GM12801 (cell line): Measurements from ENCODE around the gene SOX5.

Experiments used
- TF ChIP-seq, protein P1 (sequence below): IDR thresholded peaks from one replicate; pipeline ENCODE4 v1.5.1; 2011; ENCODE audit warnings: control low read depth; ENCODE audit not compliant: insufficient read length; ENCODE audit errors: extremely low read depth

Gene SOX5

DNA sequence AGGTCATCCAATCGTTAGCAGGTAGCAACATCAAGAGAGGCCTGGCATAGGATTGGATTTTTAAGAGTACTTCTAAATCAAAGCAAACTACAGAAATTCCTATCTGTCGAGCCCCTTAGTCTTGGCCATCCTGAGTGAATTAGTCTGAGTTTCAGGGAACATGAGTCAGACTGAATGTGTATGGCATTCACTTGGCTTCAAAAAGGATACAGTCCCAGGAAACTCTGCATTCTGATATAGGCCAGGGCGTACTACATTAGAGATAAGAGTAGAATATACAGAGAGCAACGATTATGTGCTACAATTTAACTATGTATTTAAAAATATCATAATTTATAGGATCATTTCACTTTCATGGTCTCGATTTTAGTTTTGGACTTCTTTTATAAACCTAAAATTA is 242.2 kb downstream of the SOX5 start:
- TF ChIP-seq, protein P1, sequence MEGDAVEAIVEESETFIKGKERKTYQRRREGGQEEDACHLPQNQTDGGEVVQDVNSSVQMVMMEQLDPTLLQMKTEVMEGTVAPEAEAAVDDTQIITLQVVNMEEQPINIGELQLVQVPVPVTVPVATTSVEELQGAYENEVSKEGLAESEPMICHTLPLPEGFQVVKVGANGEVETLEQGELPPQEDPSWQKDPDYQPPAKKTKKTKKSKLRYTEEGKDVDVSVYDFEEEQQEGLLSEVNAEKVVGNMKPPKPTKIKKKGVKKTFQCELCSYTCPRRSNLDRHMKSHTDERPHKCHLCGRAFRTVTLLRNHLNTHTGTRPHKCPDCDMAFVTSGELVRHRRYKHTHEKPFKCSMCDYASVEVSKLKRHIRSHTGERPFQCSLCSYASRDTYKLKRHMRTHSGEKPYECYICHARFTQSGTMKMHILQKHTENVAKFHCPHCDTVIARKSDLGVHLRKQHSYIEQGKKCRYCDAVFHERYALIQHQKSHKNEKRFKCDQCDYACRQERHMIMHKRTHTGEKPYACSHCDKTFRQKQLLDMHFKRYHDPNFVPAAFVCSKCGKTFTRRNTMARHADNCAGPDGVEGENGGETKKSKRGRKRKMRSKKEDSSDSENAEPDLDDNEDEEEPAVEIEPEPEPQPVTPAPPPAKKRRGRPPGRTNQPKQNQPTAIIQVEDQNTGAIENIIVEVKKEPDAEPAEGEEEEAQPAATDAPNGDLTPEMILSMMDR, result no peak

DNA sequence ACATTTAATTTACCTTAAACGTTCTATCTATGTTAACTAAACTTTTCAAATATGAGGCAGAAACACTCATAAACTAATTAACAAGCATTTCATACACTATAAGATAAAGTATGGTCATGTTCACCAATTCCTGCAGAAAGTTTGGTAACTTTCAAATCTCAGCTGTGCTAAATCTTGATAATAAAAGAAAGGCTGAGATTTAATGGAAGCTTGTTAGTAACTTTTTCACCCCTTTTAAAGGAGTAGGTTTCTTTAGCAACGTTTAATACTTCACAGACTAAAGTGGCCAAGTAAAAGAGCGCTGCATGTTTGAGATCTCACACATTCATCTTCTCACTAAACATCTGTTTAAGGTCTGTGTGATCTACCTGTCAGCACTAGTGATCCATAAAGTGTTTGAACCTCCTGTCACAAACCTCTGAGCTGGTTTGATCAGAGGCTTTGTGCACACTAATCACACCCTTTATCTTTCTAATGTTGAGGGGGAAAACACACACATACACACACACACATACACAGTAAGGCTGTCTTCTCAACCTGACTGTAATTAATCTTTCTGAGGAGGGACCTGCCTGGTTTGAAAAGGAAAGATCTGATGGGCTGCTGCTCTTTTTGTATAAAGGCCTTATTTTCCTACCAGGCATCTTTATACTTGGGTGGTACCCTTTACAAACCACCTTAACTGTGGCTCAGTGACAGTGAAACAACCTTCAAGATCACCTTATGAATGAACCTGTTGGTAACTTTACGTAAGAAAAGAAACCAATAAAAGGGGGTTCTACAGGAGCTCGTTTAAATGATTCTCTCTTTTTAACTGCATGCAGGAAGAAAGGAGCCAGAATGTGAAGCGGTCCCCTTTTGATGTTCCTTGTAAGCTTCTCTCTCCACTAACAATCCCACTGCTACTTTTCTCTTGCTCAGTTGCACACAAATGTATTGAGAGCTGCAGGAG is 244.2 kb downstream of the SOX5 start:
- TF ChIP-seq, protein P1, result no peak

DNA sequence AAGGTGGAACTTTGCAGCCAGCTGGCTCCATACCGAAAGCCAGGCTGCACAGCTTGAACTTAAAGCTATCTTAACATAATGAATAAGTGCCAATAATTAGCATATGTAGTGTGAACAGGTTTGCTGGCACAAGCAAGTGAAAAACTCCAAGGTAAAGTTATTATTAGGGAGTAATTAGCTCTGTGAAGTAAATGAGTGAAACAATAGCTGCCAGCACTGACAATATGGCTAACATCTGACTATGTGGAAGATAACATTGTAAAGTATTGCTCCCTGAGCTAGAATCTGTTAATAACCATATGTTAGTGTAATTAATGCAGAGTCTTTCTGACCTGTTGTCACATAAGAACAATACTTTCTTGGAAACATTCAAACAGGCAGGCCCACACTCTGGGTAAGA is 246.4 kb downstream of the SOX5 start:
- TF ChIP-seq, protein P1, result no peak

DNA sequence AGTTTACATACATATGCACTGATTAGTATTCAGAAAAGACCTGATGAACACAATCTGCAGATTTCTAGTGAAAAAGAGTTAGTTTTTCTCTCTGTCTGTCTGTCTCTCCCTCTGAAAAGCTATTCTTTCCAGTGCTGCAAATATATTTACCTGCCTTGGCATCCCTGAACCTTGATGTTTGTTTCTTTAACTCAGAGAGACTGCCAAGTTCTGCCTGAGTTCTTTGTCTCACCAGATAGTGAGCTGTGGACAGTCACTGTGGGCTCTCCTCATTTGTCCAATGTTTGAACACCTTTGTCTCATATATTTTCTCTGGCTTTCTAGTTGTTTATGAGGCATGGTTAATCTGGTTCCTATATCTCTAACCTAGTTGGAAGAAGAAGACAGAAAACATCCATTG is 250.4 kb downstream of the SOX5 start:
- TF ChIP-seq, protein P1, result no peak

DNA sequence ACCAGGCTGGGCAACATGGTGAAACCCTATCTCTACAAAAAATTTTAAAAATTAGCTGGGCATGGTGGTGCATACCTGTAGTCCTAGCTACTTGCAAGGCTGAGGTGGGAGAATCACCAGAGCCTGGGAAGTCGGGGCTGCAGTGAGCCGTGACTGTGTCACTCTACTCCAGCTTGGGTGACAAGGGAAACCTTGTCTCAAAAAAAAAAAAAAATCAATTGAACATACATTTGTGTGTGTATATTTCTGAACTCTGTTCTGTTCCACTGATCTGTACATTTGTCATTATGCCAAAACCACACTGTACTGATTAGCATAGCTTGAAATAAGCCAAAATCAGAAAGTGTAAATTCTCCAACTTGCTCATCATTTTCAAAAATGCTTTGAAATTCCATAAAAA is 254.6 kb downstream of the SOX5 start:
- TF ChIP-seq, protein P1, result no peak

DNA sequence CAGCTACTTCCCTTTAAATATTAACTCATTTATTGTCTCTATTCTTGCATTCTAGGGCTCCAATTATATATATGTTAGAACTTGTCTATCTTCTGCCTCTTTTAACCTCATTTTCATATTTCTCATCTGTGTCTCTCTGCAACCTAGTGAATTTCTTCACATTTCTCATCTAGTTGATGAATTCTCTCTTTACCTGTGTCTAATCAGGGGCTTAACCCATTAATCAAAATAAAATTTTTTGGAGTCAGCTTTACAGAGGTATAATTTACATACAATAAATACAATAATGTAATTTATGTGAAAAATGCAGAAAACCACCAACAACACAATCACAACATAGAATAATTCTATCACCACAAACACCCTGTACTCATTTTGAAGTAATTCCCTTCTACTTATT is 255.2 kb downstream of the SOX5 start:
- TF ChIP-seq, protein P1, result no peak

DNA sequence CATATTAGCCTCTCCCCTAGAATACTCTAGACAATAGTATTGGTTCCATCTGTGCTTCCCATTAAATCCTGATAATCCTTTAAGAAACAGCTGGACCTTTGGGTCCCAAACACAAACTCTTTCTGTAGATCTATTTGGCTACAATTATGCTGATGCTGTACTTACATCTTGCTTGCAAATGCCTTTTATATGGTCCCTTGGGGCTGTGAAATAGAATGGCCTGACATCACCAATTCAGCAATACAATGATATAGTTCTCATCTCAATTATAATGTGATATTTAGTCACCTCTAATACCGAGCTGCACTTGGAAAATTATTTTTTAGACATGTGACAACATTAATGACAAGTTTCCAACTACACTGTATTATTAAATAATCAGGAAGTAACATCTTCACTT is 261.5 kb downstream of the SOX5 start:
- TF ChIP-seq, protein P1, result no peak
